ENCODE measurements around the gene CHTOP.
A peak's percentile ranks its signal among the peaks of the same experiment; 100 is the strongest.
"Not testable (repeated sequence)": the region's sequence is repeated elsewhere in the genome, so short reads cannot be mapped to it uniquely, and the experiment has no call there.

Gene CHTOP, protein sequence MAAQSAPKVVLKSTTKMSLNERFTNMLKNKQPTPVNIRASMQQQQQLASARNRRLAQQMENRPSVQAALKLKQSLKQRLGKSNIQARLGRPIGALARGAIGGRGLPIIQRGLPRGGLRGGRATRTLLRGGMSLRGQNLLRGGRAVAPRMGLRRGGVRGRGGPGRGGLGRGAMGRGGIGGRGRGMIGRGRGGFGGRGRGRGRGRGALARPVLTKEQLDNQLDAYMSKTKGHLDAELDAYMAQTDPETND

DNA sequence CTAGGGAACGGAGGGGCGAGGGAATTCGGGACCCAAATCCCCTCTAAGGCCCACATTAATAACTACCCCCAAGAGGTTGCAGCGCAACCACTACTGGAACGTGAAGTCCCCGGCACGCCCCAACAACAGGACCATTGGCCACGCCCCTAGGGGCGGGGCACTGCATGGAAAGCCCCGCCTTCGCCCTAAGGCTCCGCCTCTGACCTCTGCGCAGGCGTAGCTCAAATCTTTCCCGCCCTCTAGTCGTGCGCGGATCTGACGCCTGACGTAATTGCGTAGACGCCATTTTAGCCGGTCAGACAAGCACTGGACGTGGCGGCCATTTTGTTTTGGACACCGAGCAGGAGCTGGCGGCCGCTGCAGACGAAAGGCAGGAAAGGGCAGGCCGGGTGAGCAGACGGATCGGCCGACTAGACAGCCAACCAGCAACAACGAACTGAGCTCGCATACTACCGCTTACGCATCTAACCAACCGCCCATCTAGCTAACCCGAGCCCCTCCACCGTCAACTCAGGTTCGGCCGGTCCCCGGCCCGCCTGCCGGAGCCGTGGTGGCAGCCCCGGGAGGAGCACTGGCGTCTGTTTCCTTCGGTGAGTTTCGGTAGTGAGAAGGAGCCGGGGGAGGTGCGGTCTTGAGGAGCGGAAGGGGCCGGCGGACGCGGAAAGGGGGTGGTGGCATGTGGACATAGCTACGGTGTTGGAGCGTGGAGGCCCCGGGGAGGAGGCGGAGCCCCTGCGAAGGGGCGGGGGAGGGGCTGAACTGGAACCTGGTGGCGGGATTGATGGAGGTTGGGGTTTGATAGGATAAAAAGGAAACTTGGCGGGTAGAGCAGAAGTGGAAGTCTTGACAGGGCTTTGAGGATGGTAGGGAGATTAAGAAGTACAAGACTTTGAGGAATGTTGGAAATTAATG, at the start of gene CHTOP:
Gene CHTOP (plus strand): TSS at position 313 of the 912 bp plus-strand sequence. CDS start 2,523 bp downstream, outside the sequence.
- DNase-seq = peak; percentile 94

DNA sequence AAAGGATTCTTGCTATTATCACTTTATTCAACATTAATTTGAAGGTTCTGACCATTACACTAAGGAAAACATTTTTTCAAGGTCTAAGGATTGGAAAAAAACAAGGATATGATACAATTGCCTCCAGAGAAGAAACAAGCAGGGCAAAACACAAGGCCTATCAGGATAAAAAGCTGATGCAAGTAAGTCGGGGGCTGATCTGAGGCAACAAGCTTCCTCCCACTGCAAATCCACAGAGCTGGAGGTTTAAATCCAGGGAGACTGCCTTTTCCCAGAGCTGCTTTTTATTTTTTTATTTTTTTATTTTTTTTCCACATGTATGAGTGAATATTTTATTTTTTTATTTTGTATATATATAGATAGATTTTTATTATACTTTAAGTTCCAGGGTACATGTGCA, 48.9 kb upstream of the CHTOP start:
- DNase-seq = no peak

GRCh38 chr1:153586347-153586746, 47.5 kb upstream of the CHTOP start:
- DNase-seq = no peak

DNA sequence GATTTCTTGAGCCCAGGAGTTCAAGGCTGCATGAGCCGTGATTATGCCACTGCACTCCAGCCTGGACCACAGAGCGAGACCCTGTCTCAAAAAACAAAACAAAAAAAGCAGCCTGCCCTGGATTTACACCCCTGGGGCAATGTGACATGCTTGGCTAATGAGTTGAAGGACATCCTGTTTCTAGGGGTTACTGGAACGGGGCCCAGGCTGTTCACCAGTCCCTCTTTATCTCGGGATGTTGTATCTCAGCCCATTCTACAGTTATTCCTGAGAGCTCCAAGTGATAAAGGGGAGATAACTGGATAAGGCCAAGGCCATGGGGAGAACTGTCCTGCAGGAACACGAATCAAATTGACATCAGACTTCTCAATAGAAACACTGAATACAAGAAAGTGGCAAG, 46.6 kb upstream of the CHTOP start:
- DNase-seq = no peak

GRCh38 chr1:153588033-153588432, 45.8 kb upstream of the CHTOP start:
- not testable (repeated sequence) for DNase-seq

DNA sequence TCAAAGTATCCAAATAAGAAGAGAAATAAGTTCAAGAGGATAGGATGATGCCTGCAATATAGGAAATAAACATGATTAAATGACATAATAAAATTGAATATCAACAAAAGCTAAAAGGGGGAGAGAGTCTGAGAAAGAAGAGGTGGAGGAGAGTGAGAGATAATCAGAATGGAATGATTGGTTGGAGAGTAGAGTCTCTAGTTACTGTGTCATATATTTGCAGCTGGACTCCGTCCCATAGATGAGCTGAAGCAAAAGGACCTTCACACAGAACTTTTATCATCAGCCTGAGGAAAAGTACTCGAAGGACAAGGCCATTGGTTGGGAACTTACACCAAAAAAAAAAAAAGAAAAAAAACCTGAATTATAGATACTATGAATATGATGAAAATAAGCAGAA, 45.4 kb upstream of the CHTOP start:
- no peak for DNase-seq

GRCh38 chr1:153592748-153593147, 41.1 kb upstream of the CHTOP start:
- DNase-seq = no peak

GRCh38 chr1:153597206-153597605, 36.7 kb upstream of the CHTOP start:
- DNase-seq = no peak

- no peak for DNase-seq
Observed at GRCh38 chr1:153598309-153599172, 35.3 kb upstream of the CHTOP start.

DNA sequence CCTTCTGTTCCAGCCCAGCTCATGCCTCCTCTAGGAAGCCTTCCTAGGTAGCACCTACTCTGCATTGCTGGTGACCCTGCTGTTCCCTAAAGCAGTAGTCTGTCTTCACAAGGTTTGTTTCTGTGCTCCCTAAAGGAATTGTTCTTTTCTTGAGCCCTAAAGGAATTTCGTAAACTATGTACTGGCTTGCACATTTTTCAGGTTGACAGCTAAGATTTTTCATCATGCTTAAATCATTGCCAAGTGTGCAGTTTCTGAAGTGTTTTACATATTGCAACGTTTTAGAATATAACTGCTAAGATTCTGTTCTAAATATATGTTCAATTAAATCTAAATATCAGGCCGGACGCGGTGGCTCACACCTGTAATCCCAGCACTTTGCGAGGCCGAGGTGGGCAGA, 34.0 kb upstream of the CHTOP start:
- no peak for DNase-seq

DNA sequence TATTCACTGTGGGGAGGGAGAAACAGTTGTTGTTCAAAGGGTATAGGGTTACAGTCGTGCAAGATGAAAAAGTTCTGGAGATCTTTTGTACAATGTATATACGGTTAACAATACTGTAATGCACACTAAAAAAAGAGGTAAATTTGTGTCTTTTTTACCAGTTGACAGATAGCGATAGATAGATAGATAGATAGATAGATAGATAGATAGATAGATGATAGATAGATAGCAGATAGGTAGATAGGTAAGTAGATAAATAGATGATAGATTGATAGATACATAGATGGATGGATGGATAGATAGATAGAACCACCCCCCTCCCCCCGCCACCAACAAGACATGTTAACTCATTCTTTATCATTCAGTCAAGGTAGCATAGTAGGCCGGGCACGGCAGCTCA, 31.1 kb upstream of the CHTOP start:
- DNase-seq = no peak

- no peak for DNase-seq
Observed at GRCh38 chr1:153606194-153606593, 27.7 kb upstream of the CHTOP start.

DNA sequence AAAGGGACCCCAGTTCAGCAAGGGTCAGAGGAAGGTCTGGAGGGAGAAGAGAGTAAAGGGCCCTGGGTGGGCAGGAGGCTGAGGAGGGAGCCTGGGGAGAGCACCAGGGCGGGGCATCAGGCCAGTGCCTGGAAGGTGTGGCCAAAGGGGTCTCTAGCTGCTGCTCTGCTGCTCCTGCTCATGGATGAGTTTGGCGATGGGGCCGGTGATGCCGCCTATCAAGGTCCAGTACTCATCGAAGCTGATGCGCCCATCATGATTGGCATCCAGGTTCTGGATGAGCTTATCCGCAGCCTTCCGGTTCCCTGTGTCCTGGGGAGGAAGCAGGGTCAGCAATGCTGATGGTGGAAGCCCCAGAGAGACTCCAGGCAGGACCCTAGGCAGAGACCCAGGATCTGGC, 26.5 kb upstream of the CHTOP start:
- no peak for DNase-seq

DNA sequence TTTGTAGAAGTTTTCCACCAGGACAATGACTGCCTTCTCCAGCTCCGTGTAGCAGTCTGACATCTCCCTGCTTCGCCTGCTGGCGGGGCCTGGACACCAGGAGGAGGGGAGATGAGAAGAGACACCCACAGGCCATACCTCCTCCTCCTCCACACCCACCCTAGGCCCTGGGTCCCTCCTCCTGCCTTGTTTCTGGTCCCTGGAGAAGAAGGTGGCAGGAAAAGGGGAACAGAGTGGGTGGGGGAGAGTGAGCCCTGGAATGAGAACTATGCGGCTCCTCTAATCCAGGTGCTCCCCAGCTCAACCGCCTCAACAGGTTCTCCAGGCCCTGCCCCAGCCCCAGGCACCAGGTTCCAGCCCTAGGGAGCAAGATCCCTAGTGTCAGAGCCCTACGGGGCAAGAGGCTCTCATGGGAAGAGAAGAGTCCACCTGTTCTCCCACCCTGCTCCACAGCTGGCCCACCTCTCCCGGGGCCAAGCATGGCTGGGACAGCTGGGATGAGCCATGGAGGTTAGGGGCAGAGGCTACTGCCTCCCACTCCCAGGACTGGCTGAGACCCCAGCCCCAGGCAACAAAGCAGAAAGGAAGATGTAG, 25.7 kb upstream of the CHTOP start:
- no peak for DNase-seq

GRCh38 chr1:153608742-153609584, 24.9 kb upstream of the CHTOP start:
- DNase-seq = peak; percentile 13

DNA sequence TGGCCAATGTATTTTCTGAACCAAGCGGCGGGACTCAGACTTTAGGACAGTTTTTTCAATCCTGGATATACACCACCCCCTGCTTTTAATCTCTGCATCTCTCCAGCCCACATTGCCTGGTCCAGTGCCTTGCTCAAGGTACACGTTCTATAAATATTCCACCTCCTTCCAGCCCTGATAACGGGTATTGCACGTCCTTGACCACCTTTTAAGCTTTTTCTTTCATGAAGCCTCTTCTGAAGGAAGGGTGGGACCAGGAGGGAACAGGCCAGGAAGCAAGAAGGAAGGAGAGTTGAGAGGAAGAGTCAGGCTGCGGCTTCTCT, 24.3 kb upstream of the CHTOP start:
- no peak for DNase-seq

- no peak for DNase-seq
Observed at GRCh38 chr1:153610334-153610733, 23.5 kb upstream of the CHTOP start.

DNA sequence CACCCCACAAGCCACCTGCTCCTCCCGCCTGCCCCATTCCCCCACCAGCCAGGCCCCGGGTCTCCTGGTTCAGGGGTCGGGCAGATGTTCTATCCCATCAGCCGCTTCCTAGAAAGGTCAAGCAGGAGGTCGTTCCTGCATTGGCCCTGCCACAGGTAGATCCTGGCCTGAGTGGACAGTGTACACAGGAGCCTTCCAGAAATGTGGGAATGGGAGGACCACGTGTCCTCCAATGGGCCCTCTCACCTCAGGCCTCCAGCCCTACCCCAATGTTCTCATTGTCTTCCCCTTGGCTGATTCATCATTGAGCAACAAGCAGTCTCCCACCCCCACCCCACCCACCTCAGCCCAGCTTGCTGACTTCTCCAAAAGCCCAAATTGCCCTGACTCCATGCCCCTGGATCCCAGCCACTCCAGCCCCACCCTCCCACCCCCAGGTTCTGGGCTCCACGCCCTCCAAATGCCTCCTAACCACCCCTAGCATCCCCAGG, 23.0 kb upstream of the CHTOP start:
- DNase-seq = no peak

DNA sequence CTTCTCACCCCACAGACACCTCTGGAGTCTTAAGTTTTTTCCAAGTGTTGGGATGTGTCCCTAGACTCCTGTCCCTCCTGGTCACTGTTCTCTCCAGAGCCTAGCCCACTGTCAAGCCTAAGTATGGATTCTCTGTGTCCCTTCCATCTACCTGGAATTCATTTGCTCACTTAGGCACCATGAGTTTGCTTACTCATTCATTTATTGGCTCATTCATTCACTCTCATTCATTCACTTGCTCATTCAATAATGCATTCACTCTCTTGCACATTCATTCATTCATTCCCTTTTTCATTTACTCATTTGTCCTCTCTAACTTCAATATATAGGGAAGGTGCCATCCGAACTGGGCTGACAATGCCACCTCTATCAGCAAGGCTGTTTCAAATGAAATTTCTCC, 22.5 kb upstream of the CHTOP start:
- no peak for DNase-seq

- no peak for DNase-seq
Observed at GRCh38 chr1:153612111-153612754, 21.6 kb upstream of the CHTOP start.

GRCh38 chr1:153612755-153613331, 21.0 kb upstream of the CHTOP start, which contains the start of gene S100A16:
TSS of gene S100A16 (minus strand) at chr1:153613137. CDS start at chr1:153608151, 4,986 bp downstream.
- DNase-seq = no peak

Measured in activated CD4-positive, alpha-beta T cell treated with anti-CD3 and anti-CD28 coated beads, Interleukin-2, amount 50 U/mL, for 1 hour (primary cell).